Tibial artery (tissue), 4 donors: ENCODE measurements around the gene MIB2.

Experiments used
- DNase-seq, 2 donors: peaks; one replicate each; pipeline ENCODE4 v3.0.0-alpha.2; 2019
- H3K27ac ChIP-seq, 2 donors: fragments of 200-600 bp; sonication (generic) in 1 of 2; 1 replicate in 1 of 2; 2 replicates in 1 of 2; pipeline ENCODE4 v1.5.1; 2018 to 2019; ENCODE audit warnings: mild to moderate bottlenecking in 1 of 2
- H3K27me3 ChIP-seq, 2 donors: fragments of 200-600 bp; sonication (generic) in 1 of 2; one replicate each; pipeline versions ENCODE4 v1.5.1 to v1.6.0; 2016 to 2019
- H3K36me3 ChIP-seq, 3 donors: fragments of 200-600 bp; sonication (generic) in 2 of 3; one replicate each; pipeline ENCODE4 v1.5.1; 2016 to 2019; ENCODE audit warnings: mild to moderate bottlenecking in 2 of 3
- H3K4me1 ChIP-seq, 4 donors: fragments of 200-600 bp; sonication (generic) in 2 of 4; 1 replicate in 3 of 4; 2 replicates in 1 of 4; pipeline ENCODE4 v1.5.1; 2016 to 2019
- H3K4me3 ChIP-seq, 2 donors: fragments of 200-600 bp; sonication (generic) in 1 of 2; 1 replicate in 1 of 2; 2 replicates in 1 of 2; pipeline ENCODE4 v1.5.1; 2018 to 2019; ENCODE audit warnings: mild to moderate bottlenecking in 2 of 2
- H3K9me3 ChIP-seq, 3 donors: fragments of 200-600 bp; sonication (generic) in 1 of 3; one replicate each; pipeline ENCODE4 v1.5.1; 2016 to 2019
- CTCF ChIP-seq, 2 experiments: fragments of 200-600 bp in 1 of 2; fragments of 450-650 bp in 1 of 2; IDR thresholded peaks; one replicate each; pipeline ENCODE4 v1.5.1; 2017 to 2019; ENCODE audit warnings: antibody characterized with exemption in 2 of 2, mild to moderate bottlenecking in 1 of 2, moderate library complexity in 1 of 2
- intact Hi-C: fragments of 100-400 bp; cut with DNase I; formaldehyde crosslinking; loops from one replicate; pipeline ENCODE4 v1.15.0; 2023; ENCODE audit warnings: low total_unique reads

MIB2 gene

GRCh38 chr1:1597275-1597930, 17.9 kb upstream of the MIB2 start:
- intact Hi-C loops: no loop called here

GRCh38 chr1:1598051-1598719, 17.1 kb upstream of the MIB2 start:
- Histone ChIP-seq H3K4me1 (peaks cover 0 to 27% (median 14%) of the 10 kb centered on the region in 4 donors), H3K27me3 (peaks cover 0 to 60% of the 10 kb centered on the region in 2 donors), H3K36me3 (no peaks in the 10 kb centered on the region), H3K9me3 (no peaks in the 10 kb centered on the region), H3K4me3 (no peak overlapping the region), H3K27ac (no peak overlapping the region)
- TF ChIP-seq CTCF (IDR thresholded peaks at IDR 0.05): no peak
- no peak for DNase-seq
- intact Hi-C loops: no loop called here

More at GRCh38 chr1:1597275-1597930, 17.9 kb upstream of the MIB2 start:
- peaks cover 0 to 53% of the 10 kb centered on the region in 2 donors for H3K27me3 ChIP-seq
- no peaks in the 10 kb centered on the region for H3K9me3 ChIP-seq
- H3K4me3 ChIP-seq: no peak overlapping the region
- H3K27ac ChIP-seq: no peak overlapping the region
- no peak for TF ChIP-seq CTCF (IDR thresholded peaks at IDR 0.05)
- DNase-seq: no peak
- peaks cover 0 to 27% (median 14%) of the 10 kb centered on the region in 4 donors for H3K4me1 ChIP-seq
- H3K36me3 ChIP-seq: no peaks in the 10 kb centered on the region

GRCh38 chr1:1598720-1599029, 16.6 kb upstream of the MIB2 start:
- Histone ChIP-seq H3K27ac (no peak overlapping the region), H3K4me1 (peaks cover 0 to 27% (median 14%) of the 10 kb centered on the region in 4 donors), H3K36me3 (no peaks in the 10 kb centered on the region), H3K9me3 (no peaks in the 10 kb centered on the region), H3K27me3 (peaks cover 0 to 65% of the 10 kb centered on the region in 2 donors), H3K4me3 (no peak overlapping the region)
- intact Hi-C loops: no loop called here
- DNase-seq: no peak
- TF ChIP-seq CTCF (IDR thresholded peaks at IDR 0.05): no peak

GRCh38 chr1:1599030-1599934, 16.0 kb upstream of the MIB2 start:
- Histone ChIP-seq H3K27me3 (peaks cover 0 to 71% of the 10 kb centered on the region in 2 donors), H3K4me1 (peaks cover 0 to 27% (median 14%) of the 10 kb centered on the region in 4 donors)
- no peak for DNase-seq

More at GRCh38 chr1:1599030-1599934, 16.0 kb upstream of the MIB2 start:
- no peak for TF ChIP-seq CTCF (IDR thresholded peaks at IDR 0.05)
- intact Hi-C loops: no loop called here
- Histone ChIP-seq H3K27ac (no peak overlapping the region), H3K4me3 (peak overlapping the region in 1 of 2 donors; percentile 37), H3K9me3 (no peaks in the 10 kb centered on the region), H3K36me3 (no peaks in the 10 kb centered on the region)
